B cell (primary cell): Measurements from ENCODE around the gene CACNB4. TPM values are rescaled to one million over a fixed set of nuclear protein-coding genes. Genes with fewer than 3 reads are reported as not detected.

Source experiments
- ATAC-seq: fragments of 200-7000 bp; cut with Tn5 transposase; one replicate; pipeline ENCODE4 v1.10.0; 2021; ENCODE audit warnings: low read depth, mild to moderate bottlenecking, moderate number of reproducible peaks, moderate library complexity
- CTCF ChIA-PET: fragments of 350-600 bp; sonication (Branson Sonifier 250); formaldehyde crosslinking; loops from one replicate; lab custom pipeline; 2021; ENCODE audit warnings: antibody characterized with exemption, inconsistent platforms; lab: Charles Lee
- POLR2A ChIA-PET: fragments of 350-600 bp; sonication (Branson Sonifier 250); formaldehyde crosslinking; loops from one replicate; lab custom pipeline; 2021; ENCODE audit warnings: antibody characterized with exemption; lab: Charles Lee
- DNase-seq: peaks from one replicate; pipeline ENCODE4 v3.0.0; 2013
- H2AFZ ChIP-seq: 2 replicates; pipeline ENCODE4 v1.6.1; 2012; ENCODE audit warnings: mild to moderate bottlenecking, low read depth, low read length; ENCODE audit not compliant: insufficient read depth, poor library complexity, severe bottlenecking
- H3K27ac ChIP-seq, 2 donors: 1 replicate in 1 of 2; 2 replicates in 1 of 2; pipeline ENCODE4 v1.5.1; 2012 to 2013; ENCODE audit warnings: low read length in 2 of 2, mild to moderate bottlenecking in 2 of 2, moderate library complexity in 1 of 2
- H3K27me3 ChIP-seq, 4 experiments: fragments of 200-600 bp in 1 of 4; sonication (generic) in 1 of 4; replicated peaks in 1 of 4; 1 replicate in 2 of 4; 2 replicates in 2 of 4; pipeline versions ENCODE4 v1.6.1 to v1.7.0; 2013 to 2016; ENCODE audit warnings: low read length in 3 of 4, mild to moderate bottlenecking in 2 of 4, mixed read lengths in 1 of 4, moderate library complexity in 1 of 4; ENCODE audit not compliant: insufficient read depth in 4 of 4, control insufficient read depth in 3 of 4; ENCODE audit errors: control extremely low read depth in 1 of 4
- H3K36me3 ChIP-seq, 2 experiments: replicated peaks in 1 of 2; 1 replicate in 1 of 2; 2 replicates in 1 of 2; pipeline versions ENCODE4 v1.6.1 to v1.7.1; 2013; ENCODE audit warnings: low read length in 1 of 2; ENCODE audit not compliant: insufficient read depth in 2 of 2, control insufficient read depth in 1 of 2; ENCODE audit errors: control extremely low read depth in 1 of 2, extremely low read depth in 1 of 2
- H3K4me1 ChIP-seq, 2 donors: fragments of 200-600 bp in 1 of 2; sonication (generic) in 1 of 2; 1 replicate in 1 of 2; 2 replicates in 1 of 2; pipeline versions ENCODE4 v1.5.1 to v1.6.1; 2013 to 2017; ENCODE audit warnings: low read length in 2 of 2; ENCODE audit not compliant: control insufficient read depth in 2 of 2, insufficient read depth in 2 of 2
- H3K4me2 ChIP-seq: replicated peaks from 2 replicates; pipeline ENCODE3; 2012; ENCODE audit warnings: mild to moderate bottlenecking, low read depth, low read length; ENCODE audit not compliant: poor library complexity, severe bottlenecking
- H3K4me3 ChIP-seq, 5 experiments: fragments of 200-600 bp in 1 of 5; sonication (generic) in 1 of 5; 1 replicate in 3 of 5; 2 replicates in 2 of 5; pipeline versions ENCODE4 v1.5.1 to v1.7.0; 2011 to 2016; ENCODE audit warnings: low read length in 4 of 5, mild to moderate bottlenecking in 4 of 5, low read depth in 2 of 5, control low read depth in 1 of 5, moderate library complexity in 1 of 5; ENCODE audit not compliant: insufficient read depth in 1 of 5; ENCODE audit errors: control extremely low read depth in 1 of 5, extremely low read depth in 1 of 5
- H3K79me2 ChIP-seq: fragments of 200-600 bp; sonication (generic); one replicate; pipeline ENCODE4 v1.6.0; 2016; ENCODE audit warnings: low read length; ENCODE audit not compliant: control insufficient read depth, insufficient read depth
- H3K9ac ChIP-seq: fragments of 200-600 bp; sonication (generic); 2 replicates; pipeline ENCODE4 v1.6.1; 2017; ENCODE audit warnings: mild to moderate bottlenecking, low read length, moderate library complexity
- H3K9me3 ChIP-seq, 3 donors: one replicate each; pipeline versions ENCODE4 v1.6.1 to v1.7.1; 2013; ENCODE audit warnings: low read length in 2 of 3; ENCODE audit not compliant: control insufficient read depth in 2 of 3, insufficient read depth in 1 of 3; ENCODE audit errors: control extremely low read depth in 1 of 3
- H4K20me1 ChIP-seq: 2 replicates; pipeline ENCODE4 v1.6.0; 2012; ENCODE audit warnings: mild to moderate bottlenecking, low read length; ENCODE audit not compliant: insufficient read depth, control insufficient read depth, poor library complexity, severe bottlenecking
- H3K27ac Mint-ChIP-seq: one replicate; pipeline ENCODE4 v1.8.0; 2021; ENCODE audit warnings: mixed read lengths
- H3K27me3 Mint-ChIP-seq: one replicate; pipeline ENCODE4 v1.8.0; 2021; ENCODE audit warnings: mixed read lengths
- H3K4me1 Mint-ChIP-seq: one replicate; pipeline ENCODE4 v1.8.0; 2021; ENCODE audit warnings: mixed read lengths
- H3K4me3 Mint-ChIP-seq: one replicate; pipeline ENCODE4 v1.8.0; 2021; ENCODE audit warnings: mixed read lengths
- H3K9me3 Mint-ChIP-seq: one replicate; pipeline ENCODE4 v1.8.0; 2022; ENCODE audit warnings: mixed read lengths; ENCODE audit not compliant: insufficient read depth
- EZH2 ChIP-seq: IDR thresholded peaks from 2 replicates; pipeline ENCODE4 v1.6.1; 2012; ENCODE audit warnings: borderline replicate concordance, low read depth, mild to moderate bottlenecking, moderate library complexity, low read length; ENCODE audit not compliant: insufficient read depth, poor library complexity, severe bottlenecking
- WGBS: methylation state at CpG from one replicate; pipeline ENCODE4 v1.1.5; 2013; ENCODE audit warnings: missing lambda C conversion rate; ENCODE audit not compliant: insufficient coverage; 5-methylcytosine and 5-hydroxymethylcytosine counted together
- intact Hi-C: fragments of 100-400 bp; cut with micrococcal nuclease; formaldehyde crosslinking; loops from one replicate; pipeline ENCODE4 v1.10.0; 2022
- polyA plus RNA-seq: library from polyadenylated mRNA; depleted of rRNA; stranded (reverse); fragments of >200 nt; gene quantifications from 2 replicates; pipeline ENCODE4 v1.2.3, GENCODE V29; 2012
- total RNA-seq, 2 donors: library from RNA; stranded (reverse); fragments of 120-200 nt in 1 of 2; gene quantifications; 1 replicate in 1 of 2; 2 replicates in 1 of 2; pipeline versions ENCODE4 v1.2.3 to v1.2.4, GENCODE V29; 2013 to 2022
- TF ChIP-seq, protein P1 (sequence below): fragments of 200-600 bp; IDR thresholded peaks from one replicate; pipeline ENCODE4 v1.8.0; 2022; ENCODE audit warnings: antibody characterized with exemption, mild to moderate bottlenecking

CACNB4 gene
- total and polyA plus RNA-seq, 2 donors (not counting 1 experiment from before 2014, with no cell fraction given), result 0.12 to 1.4 TPM

DNA sequence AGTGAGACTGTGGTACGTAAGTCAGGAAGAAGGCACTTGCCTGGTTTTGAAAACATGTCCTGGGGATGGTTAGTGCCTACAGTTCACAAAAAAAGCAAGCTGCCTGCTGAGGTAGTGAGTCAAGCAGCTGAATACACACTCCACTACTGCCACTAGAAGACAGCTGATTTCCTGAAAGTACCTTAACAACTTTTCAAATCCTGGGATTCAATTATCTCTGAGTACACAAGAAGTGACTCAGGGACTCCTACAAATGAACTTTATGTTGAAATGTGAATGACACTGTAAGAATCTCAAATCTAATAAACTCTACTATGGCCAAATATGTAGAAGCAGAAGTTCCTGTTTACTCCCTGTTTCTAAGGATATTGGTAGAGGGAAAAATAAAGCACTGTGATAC is 212.6 kb downstream of the CACNB4 start:
- POLR2A ChIA-PET, result no interaction called here
- no peaks in the 10 kb centered on the region for H4K20me1 ChIP-seq
- no peak for DNase-seq
- H3K4me1 ChIP-seq, result no peaks in the 10 kb centered on the region
- H3K9ac ChIP-seq, result no peak overlapping the region
- Mint-ChIP-seq H3K27ac (no peak overlapping the region), H3K9me3 (no peaks in the 10 kb centered on the region), H3K4me3 (no peak overlapping the region), H3K4me1 (peaks cover 3% of the 10 kb centered on the region), H3K27me3 (no peaks in the 10 kb centered on the region)
- no peaks in the 10 kb centered on the region for H3K36me3 ChIP-seq
- intact Hi-C loops, result no loop called here
- no peaks in the 10 kb centered on the region for H3K9me3 ChIP-seq
- H2AFZ ChIP-seq, result no peak overlapping the region
- ATAC-seq, result no peak
- H3K4me2 ChIP-seq, result no peak overlapping the region
- no peak overlapping the region for H3K4me3 ChIP-seq
- WGBS, result no CpG with 5 or more reads among the region's 1 CpG
- H3K27me3 ChIP-seq, result no peaks in the 10 kb centered on the region
- H3K27ac ChIP-seq, result no peak overlapping the region
- CTCF ChIA-PET, result no interaction called here
- H3K79me2 ChIP-seq, result no peaks in the 10 kb centered on the region
- TF ChIP-seq EZH2, result no peak
- TF ChIP-seq, protein P1, sequence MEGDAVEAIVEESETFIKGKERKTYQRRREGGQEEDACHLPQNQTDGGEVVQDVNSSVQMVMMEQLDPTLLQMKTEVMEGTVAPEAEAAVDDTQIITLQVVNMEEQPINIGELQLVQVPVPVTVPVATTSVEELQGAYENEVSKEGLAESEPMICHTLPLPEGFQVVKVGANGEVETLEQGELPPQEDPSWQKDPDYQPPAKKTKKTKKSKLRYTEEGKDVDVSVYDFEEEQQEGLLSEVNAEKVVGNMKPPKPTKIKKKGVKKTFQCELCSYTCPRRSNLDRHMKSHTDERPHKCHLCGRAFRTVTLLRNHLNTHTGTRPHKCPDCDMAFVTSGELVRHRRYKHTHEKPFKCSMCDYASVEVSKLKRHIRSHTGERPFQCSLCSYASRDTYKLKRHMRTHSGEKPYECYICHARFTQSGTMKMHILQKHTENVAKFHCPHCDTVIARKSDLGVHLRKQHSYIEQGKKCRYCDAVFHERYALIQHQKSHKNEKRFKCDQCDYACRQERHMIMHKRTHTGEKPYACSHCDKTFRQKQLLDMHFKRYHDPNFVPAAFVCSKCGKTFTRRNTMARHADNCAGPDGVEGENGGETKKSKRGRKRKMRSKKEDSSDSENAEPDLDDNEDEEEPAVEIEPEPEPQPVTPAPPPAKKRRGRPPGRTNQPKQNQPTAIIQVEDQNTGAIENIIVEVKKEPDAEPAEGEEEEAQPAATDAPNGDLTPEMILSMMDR, result no peak

DNA sequence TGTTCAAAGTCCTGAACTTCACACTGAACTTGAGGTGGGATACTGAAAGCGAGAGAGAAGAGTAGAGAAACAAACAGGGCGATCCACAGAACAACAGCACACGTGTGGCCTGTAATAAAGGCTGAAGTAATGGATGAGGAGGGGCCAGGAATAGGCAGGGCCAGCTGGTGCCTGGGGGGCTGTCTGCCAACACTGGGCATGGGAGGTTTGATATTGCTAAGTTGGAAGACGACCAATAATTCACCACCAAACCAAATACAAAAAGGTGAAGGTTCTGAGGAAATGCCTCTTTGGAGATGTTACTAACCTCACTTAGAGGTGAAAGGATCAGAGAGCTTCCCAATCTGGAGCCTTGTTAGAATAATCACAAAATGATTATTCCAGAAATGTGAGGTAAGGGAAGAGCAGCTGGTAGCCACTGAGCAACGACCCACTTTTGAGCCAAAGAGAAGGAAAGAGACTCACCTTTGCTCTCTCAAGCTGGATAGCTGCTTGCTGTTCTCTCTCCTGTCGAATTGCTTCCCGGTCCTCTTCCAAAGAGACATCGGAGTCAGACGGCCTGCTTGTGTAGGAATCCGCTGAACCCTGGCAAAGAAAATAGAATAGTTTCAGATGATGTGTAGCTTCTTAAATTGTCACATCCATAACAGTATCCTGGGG is 215.9 kb downstream of the CACNB4 start:
- Histone ChIP-seq H3K4me2 (no peak overlapping the region), H3K27me3 (no peaks in the 10 kb centered on the region), H3K9me3 (no peaks in the 10 kb centered on the region), H3K9ac (no peak overlapping the region), H3K4me3 (no peak overlapping the region), H3K27ac (no peak overlapping the region), H3K79me2 (no peaks in the 10 kb centered on the region), H2AFZ (no peak overlapping the region), H3K36me3 (no peaks in the 10 kb centered on the region), H4K20me1 (no peaks in the 10 kb centered on the region), H3K4me1 (no peaks in the 10 kb centered on the region)
- no peak overlapping the region for H3K4me3 Mint-ChIP-seq
- ATAC-seq (no peak), DNase-seq (no peak)
- no peaks in the 10 kb centered on the region for H3K27me3 Mint-ChIP-seq
- H3K4me1 Mint-ChIP-seq, result peaks cover 7% of the 10 kb centered on the region
- H3K27ac Mint-ChIP-seq, result no peak overlapping the region
- WGBS, result 94% methylated on average over 2 of the region's 10 CpGs
- ChIA-PET POLR2A (no interaction called here), CTCF (no interaction called here)
- no peaks in the 10 kb centered on the region for H3K9me3 Mint-ChIP-seq
- no peak for TF ChIP-seq EZH2
- TF ChIP-seq, protein P1, result no peak
- intact Hi-C loops, result no loop called here
